ENCODE data around the gene ZNF143.
"Not testable (repeated sequence)": the region's sequence is repeated elsewhere in the genome, so short reads cannot be mapped to it uniquely, and the experiment has no call there.

Gene ZNF143

DNA sequence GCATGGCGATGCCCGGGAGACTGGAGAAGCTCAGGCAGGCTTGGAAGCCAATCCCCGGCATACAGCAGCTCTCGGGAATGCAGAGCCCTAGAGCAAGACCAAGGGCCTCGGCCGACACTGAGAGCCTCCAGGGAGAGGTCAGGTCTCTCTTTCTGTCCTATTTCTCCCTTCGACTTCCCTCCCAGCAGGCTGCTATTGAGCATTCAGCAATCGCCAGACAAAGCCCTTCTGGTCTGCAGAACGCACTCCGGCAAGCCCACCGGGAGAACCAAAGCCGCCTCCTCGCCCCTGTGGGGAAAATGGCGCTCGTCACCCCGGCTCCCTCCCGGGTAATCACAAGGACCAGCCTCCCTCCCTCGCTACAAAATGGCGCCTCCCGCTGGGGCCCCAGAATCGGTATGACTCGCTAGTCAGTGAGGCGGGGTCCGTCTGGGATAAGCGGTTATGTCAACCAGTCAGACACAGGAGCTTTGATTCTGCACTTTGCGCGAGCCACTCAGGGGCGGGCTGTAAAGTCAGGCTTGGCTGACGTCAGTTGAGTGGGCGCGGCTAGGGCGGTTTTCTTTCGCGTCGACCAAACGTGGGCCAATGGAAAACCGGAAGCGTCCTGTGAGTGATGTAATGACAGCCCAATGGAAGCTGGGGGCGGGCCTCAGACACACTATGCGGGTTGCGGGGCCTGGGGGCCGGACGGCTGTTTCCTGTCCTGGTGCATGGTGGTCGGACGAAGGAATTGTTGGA is at the start of gene ZNF143:
ZNF143 (plus strand) TSS at position 691 of the 741 bp plus-strand sequence. CDS start 10,297 bp downstream, outside the sequence.
- peak; percentile 98 for DNase-seq

DNA sequence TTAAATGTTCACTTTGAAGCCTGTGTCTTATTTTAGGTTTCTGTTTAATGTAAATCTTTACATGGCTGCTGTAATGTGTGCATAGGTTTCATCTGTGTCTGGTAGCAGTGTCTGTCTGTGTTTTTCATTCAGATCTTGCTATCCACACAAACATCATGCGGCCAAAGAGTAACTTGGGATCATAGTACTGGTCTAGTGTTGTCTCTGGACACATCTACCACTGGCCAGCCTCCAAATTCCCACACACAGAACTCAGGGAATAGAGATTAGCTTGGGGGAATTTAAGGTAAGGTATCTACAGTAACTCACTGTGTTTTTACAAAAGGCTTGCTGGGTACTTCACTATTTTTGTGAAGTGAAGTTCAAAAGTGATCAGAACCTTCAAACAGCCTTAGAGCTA is 32.1 kb upstream of the ZNF143 start:
- DNase-seq: no peak

DNA sequence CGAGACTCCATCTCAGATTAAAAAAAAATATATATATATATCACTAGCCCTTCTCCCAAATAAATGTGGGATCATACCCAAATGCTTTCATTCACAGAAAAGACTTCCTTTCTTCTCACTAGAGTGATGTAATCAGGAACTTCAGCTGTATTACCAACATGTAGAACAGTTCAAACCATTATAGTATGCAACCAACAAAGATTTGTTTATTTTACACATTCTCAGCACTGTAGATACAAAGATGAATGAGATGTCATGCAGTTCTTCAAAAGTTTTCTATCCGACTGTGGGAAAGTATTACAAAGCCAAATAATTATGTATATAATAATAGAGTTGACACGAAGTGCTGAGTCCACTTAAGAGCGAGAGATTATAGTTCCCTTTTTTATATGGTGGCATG is 22.2 kb upstream of the ZNF143 start:
- DNase-seq: no peak

DNA sequence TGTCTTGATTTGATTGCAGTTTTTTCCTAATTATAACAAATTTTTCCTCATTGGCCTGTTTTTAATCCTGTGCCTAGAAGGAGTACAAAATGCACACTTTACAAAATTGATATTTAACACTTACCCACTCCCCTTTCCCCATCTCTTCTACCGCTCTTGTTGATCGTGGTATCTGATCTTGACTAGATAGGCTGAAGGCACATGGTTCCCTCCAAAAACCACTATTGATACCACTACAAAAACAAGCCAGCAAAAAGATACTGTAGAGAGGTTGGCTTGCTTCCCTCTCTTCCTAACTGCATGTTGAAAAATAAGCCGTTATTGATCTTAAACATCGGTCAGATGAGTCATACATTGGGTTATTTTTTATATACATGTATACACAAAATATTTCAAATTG is 14.6 kb upstream of the ZNF143 start:
- no peak for DNase-seq

DNA sequence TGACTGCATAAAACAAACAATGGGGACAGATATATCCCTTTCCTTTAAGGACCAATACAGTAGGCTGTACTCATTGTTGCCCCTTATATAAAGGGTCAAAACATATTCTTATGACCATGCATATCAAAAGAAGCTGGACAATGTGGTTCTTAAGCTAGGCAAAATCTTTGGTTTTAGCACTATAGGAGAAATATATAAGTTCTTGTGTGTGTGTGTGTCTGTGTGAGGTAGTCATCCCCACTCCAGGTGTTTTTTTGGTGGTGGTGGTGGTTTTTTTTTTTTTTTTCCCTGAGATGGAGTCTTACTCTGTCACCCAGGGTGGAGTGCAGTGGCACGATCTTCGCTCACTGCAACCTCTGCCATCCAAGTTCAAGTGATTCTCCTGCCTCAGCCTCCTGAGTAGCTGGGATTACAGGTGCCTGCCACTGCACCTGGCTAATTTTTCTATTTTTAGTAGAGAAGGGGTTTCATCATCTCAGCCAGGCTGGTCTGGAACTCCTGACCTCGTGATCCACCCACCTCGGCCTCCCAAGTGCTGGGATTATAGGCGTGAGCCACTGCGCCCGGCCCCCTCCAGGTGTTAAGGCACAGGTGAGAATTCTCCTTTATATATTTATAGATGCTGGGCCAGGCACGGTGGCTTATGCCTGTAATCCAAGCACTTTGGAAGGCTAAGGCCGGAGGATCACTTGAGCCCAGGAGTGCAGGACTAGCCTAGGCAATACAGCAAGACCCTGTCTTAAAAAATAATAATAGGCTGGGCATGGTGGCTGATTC is 12.0 kb upstream of the ZNF143 start:
- no peak for DNase-seq

DNA sequence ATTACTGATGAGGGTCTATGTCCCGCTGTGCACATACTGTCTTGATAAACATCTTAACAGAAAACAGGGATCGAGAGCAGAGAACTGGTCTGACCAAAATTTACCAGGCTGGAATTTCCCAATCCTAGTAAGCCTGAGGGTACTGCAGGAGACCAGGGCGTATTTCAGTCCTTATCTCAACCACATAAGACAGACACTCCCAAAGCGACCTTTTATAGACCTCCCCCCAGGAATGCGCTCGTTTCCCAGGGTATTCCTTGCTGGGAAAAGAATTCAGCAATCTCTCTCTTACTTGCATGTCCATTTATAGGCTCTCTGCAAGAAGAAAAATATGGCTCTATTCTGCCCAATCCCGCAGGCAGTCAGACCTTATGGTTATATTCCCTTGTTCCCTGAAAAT is 8.8 kb upstream of the ZNF143 start:
- not testable (repeated sequence) for DNase-seq

DNA sequence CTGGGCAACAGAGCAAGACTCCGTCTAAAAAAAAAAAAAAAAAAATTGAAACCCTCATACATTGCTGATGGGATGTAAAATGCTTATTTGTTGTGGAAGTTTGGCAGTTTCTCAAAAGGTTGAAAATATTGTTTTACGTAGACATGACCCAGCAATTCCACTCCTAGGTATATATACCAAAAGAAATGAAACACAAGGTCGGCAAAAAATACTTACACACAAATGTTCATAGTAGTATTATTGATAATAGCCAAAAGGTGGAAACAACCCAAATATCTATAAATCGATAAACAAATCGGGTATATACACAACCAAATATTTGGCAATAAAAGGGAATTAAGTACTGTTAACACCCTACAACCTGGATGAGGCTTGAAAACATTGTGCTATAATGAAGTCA is 5.1 kb upstream of the ZNF143 start:
- DNase-seq: no peak

DNA sequence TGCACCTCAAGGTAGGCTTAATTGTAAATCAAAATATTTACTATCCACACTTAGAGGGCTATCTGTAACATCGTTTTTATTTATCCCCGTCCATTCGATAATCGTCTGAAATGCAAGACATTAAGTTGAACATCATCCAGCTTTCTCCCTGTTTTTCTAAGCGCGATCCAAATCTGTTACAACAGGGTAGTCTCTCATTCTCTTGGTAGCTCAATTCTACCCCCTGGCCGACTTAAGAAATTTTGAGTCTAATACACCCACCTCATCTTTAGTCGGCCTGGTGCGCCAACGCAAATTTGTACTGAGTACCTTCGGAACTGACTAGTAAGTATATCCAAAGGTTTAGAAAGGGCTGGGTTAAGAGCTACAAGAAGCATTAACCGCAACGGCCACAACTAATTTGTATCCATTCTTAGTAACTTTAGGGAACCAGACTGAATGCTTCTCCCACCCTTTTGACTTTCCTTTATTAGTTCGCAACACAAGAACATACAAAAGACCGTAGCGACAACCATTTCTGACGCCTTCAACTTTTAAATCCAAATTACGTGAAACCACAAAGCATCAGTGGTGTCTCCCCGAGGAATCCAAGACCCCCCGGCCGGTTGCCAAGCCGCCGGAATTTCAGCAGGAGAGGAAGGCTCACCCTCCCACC is 1.0 kb upstream of the ZNF143 start:
- DNase-seq: no peak

DNA sequence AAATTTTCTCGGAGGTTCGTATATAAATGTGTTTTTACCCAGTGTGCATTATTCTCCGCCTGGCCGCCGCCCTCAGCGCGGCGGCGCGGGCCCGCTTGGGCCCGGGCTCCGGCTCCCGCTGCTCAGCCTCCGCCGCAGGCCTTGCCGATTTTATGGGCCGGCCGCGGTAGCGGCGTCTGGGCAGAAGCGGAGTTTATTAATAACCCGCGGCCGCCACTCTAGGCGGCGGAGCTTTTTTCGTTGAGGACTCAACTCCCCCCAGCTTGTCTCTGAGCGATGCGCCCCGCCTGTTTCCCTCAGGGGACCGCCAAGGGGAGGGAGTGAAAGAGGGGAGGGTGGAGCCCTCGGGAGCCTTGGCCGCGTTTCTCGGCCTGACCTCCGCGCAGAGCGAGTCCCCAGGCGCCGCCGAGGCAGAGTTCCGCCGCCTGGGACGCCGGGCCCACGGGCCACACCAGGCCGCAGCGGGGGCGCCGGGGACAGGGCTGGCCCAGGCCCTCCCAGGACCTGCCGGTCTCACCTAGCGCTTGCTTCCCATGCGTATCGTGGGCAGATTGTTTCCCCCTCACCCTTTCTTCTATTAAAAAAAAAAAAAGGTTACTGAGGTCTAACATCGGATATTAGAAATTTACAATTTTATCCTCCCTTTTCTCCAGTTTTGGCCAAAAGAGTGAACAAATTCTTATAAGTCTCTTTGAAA is 399 bp downstream of the ZNF143 start:
- DNase-seq: peak; percentile 76

DNA sequence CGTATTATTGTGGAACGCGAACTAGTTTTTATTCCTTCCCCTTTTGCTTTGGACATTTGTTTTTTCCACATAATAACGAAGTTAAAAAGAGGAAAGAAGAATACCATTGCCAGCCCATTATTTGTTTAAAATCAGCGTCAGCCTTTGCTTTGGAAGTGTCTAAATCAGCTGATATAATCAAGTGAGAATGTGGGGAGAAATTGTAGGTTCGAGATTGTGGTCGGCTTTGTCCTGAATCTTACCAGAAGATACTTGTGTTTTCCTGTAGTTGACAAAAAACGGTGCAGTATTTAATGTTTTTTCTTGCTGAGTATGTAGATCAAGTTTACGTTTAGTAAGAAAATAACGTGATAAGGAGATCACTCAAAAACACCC is 935 bp downstream of the ZNF143 start:
- DNase-seq: no peak

DNA sequence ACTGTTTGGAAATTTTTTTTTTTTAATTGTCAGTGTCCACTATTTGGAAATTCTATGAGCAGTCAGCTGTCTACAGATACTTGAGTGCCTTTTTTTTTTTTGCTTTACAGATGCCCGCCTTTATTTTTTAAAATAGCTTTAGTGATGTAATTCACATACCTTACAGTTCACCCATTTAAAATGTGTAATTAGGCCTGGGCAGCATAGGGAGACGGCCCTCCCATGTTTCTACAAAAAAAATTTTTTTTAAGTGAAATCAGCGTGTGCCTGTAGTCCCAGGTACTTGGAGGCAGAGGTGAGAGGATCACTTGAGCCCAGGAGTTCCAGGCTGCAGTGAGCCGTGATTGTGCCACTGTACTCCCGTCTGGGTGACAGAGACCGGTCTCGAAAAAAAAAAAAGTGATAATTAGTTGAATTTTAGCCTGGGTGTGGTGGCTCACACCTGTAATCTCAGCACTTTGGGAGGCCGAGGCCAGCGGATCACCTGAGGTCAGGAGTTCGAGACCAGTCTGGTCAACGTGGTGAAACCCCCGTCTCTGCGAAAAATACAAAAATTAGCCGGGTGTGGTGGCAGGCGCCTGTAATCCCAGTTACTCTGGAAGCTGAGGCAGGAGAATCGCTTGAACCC is 1.5 kb downstream of the ZNF143 start:
- no peak for DNase-seq

DNA sequence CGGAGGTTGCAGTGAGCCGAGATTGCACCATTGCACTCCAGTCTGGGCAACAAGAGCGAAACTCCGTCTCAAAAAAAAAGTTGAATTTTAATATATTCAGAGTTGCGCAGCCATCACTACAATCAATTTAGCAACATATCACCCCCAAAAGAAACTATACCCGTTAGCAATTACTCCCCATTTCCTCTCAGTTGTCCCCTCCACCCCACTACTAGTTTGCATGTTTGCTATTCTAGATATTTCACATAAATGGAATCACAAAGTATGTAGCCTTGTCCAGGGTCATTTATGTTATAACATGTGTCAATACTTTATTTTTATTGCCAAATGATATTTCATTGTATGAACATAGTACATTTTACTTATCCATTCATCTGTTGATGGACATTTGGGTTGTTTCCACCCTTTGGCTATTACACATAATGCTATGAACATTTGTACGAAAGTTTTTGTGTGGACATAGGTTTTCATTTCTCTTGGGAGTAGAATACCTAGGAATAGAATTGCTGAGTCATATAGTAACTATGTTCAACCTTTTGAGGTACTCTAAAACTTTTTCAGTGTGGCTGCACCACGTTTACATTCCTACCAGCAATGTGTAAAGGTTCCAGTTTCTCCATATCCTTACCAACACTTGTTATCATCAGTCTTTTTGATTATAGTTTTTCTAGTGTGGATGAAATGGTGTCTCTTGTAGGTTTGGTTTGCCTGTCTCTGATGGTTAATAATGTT is 2.2 kb downstream of the ZNF143 start:
- DNase-seq: no peak

DNA sequence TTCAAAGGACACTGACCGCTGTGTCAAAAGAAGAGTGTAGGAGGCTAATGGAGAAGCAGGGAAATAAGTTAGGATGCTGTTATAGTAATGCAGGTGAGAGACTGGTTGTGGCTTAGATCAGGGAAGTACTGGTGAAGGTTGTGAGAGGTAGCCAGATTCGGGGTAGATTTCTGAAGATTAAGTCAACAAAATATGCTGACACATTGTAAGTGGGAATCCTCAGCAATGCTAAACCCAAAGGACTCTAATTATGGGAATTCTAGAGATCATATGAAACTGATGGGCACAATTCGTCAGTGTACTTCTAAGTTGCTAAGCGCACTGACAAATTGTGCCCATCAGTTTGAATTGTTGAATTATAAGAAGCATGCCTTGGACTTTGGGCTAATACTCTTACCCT is 10.0 kb downstream of the ZNF143 start:
- DNase-seq: no peak

DNA sequence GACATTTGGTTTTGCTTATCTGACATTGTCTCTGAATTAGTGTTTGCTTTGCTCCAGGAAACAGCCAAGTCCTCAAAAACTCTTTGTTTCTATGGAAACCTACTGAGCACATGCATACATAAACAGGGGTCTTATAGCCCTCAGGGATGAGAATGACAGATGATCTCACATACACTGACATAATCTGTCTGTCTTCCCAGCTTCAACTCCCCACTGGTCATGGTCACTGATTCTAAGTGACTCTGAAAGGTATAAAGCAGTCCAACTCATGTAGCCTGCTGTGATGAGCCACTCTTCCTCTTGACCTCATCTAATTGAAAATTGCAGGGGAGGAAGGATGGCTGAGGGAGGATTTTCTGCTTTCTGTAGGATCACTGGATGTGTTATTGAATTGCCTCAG is 12.6 kb downstream of the ZNF143 start:
- no peak for DNase-seq

DNA sequence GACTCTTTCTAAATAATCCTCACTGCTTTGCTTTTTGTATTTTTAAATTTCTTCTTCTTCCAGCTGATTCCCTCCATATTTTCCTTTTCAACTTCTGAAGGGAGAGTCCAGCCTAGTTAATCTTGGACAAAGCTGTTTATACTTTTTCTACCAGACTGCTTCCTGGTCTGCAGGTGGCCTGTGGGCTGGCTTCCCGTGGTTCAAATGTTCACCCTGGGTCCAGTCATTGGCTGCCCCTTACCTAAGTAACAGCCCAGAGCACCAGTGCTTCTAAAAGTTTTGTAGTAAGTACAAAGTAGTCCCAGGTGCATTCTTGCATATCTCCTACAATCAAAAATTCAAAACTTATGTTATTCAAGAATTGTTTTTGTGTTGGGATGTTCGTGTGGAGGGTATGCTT is 19.1 kb downstream of the ZNF143 start:
- no peak for DNase-seq

DNA sequence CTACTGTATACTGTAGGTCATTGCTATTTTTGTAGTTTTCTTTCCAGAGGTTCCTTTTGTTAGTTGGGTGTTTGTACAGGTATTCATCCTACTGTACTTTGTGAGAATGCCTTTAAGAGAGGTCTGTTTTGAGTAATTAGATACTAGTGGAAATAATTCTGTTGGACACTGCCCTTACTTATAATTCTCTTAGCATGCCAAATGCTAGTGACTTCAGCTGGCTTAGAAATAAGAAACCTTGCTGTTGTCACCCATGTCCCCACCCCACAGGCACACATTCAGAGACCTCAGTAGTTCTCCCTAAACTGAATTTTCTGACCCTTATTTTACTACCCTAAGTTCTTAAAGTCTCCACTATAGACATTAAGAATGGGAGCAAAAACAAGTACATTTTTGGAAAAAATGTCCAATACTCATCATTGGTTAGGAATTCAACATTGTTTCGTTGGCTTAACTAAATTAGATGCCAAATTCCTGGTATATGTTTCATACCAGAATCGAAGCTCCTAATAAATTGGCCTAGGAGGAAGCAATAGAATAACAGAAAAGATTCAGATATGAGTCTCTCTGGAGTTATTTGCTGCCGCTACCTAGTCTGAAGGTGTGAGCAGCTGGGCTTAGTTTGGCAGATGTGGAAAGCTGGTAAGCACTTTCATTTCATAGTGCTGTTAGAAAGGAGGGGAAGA is 28.4 kb downstream of the ZNF143 start:
- DNase-seq: no peak

DNA sequence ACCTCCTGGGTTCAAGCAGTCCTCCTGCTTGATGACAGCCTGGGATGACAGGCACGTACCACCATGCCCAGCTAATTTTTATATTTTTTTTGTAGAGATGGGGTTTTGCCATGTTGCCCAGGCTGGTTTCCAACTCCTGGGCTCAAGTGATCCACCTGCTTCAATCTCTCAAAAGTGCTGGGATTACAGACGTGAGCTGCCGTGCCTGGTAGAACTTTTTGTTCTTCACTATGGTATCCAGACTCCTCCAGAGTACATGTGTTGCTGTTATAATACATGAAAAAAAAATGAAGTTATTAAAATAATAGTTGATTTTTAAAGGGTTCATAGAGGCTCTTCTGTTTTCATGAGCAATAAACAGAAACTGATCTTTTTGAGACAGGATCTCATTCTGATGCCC is 29.6 kb downstream of the ZNF143 start:
- no peak for DNase-seq

DNA sequence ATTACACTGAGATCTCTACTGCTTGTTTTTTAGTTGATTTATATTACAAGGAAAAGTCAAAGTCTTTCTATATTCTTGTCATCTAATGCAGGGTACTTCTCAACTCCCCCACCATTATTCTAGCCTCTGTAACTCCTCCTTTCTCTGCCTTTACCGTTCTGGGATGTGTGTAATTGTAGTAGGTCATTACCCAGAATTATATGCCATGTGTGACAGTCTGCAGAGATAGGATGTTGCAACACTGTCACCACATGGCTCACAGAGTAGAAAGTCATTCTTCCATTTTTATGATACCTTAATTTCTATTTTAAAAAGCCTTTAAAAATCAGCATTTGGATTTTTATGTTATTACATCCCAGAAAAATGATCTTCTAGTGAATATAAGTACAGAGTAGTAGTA is 32.7 kb downstream of the ZNF143 start:
- no peak for DNase-seq

DNA sequence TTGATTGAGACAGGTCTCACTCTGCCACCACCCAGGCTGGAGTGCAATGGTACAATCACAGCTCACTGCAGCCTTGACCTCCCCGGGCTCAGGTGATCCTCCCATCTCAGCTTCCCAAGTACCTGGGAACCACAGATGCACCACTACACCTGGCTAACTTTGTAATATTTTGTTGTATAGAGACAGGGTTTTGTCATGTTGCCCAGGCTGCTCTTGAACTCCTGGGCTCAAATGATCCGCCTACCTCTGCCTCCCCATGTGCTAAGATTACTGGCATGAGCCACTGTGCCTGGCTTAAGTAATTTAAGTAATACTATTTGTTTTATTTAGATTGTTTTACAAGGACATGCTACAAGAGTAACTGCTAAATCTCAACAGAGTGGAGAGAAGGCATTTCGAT is 33.5 kb downstream of the ZNF143 start:
- no peak for DNase-seq

DNA sequence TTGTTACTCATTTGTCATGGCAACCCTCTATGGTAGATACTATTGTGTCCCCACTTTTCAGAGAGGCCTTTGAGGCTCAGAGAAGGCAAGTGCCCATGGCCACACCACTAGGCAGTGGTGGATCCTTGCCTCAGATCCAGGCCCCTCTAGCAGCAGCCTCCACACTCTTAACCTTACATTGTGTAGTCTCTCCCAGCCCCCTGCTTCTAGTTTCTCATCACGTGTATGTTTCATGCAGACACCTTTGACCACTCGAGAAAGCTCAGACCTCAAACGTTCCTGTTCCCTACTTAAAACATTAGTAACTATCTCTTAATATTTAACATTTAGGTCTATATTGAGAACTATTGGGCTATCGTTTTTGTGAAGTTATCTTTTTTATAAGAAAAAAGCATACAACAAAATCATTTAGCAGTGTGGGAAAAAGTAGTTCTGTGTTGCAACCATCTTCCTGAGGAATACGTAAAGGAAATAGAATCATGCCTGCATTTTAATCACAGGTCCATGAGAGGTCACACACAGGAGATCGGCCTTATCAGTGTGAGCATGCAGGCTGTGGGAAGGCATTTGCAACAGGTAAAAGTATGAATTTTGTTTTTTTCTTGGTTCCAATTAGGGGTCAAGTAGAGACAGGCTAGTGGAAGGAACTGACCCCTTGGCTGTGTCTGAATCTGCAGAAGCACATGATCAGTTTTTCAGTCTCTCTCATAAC is 35.1 kb downstream of the ZNF143 start:
- DNase-seq: no peak
